RPMI8226 (cell line): Measurements from ENCODE around the gene PCSK6.

Experiments used
- DNase-seq: peaks from one replicate; pipeline ENCODE4 v3.0.0-alpha.2; 2015

The PCSK6 gene

GRCh38 chr15:101351736-101352135 lies 137.8 kb downstream of the PCSK6 start:
- no peak for DNase-seq

GRCh38 chr15:101349047-101349951 lies 140.2 kb downstream of the PCSK6 start:
- no peak for DNase-seq

GRCh38 chr15:101348643-101349042 lies 140.9 kb downstream of the PCSK6 start:
- DNase-seq = no peak

- no peak for DNase-seq
Observed at GRCh38 chr15:101348015-101348414, 141.5 kb downstream of the PCSK6 start.

GRCh38 chr15:101347454-101347853 lies 142.1 kb downstream of the PCSK6 start:
- no peak for DNase-seq

GRCh38 chr15:101346928-101347327 lies 142.6 kb downstream of the PCSK6 start:
- no peak for DNase-seq

- no peak for DNase-seq
Observed at GRCh38 chr15:101342056-101342455, 147.5 kb downstream of the PCSK6 start.

- DNase-seq = no peak
Observed at GRCh38 chr15:101338502-101339057, 150.9 kb downstream of the PCSK6 start.

- DNase-seq = no peak
Observed at GRCh38 chr15:101337976-101338375, 151.5 kb downstream of the PCSK6 start.

- DNase-seq = peak; percentile 52
Observed at GRCh38 chr15:101333907-101334789, 155.4 kb downstream of the PCSK6 start.

- DNase-seq = no peak
Observed at GRCh38 chr15:101332061-101332467, 157.4 kb downstream of the PCSK6 start.

- DNase-seq = no peak
Observed at GRCh38 chr15:101329867-101330380, 159.6 kb downstream of the PCSK6 start.

GRCh38 chr15:101329309-101329863 lies 160.1 kb downstream of the PCSK6 start:
- no peak for DNase-seq

GRCh38 chr15:101328001-101328400 lies 161.5 kb downstream of the PCSK6 start:
- DNase-seq = no peak

- DNase-seq = no peak
Observed at GRCh38 chr15:101327147-101327740, 162.3 kb downstream of the PCSK6 start.

GRCh38 chr15:101326462-101327146 lies 162.9 kb downstream of the PCSK6 start:
- no peak for DNase-seq

GRCh38 chr15:101326026-101326315 lies 163.5 kb downstream of the PCSK6 start:
- no peak for DNase-seq

GRCh38 chr15:101325263-101326025 lies 164.1 kb downstream of the PCSK6 start:
- DNase-seq = no peak

GRCh38 chr15:101324524-101325177 lies 164.9 kb downstream of the PCSK6 start:
- no peak for DNase-seq

- DNase-seq = no peak
Observed at GRCh38 chr15:101323793-101324523, 165.5 kb downstream of the PCSK6 start.
